Naive thymus-derived CD4-positive, alpha-beta T cell (primary cell): Measurements from ENCODE around the gene NTRK3. TPM values are rescaled to one million over a fixed set of nuclear protein-coding genes. Genes with fewer than 3 reads are reported as not detected.
"Not testable (repeated sequence)": the region's sequence is repeated elsewhere in the genome, so short reads cannot be mapped to it uniquely, and the experiment has no call there.

Experiments used
- ATAC-seq: fragments of 150-1000 bp; cut with Tn5 transposase; 2 replicates; pipeline ENCODE4 v1.10.0; 2021; ENCODE audit warnings: mild to moderate bottlenecking, moderate library complexity
- CTCF ChIA-PET: fragments of 350-600 bp; sonication (Branson Sonifier 250); formaldehyde crosslinking; loops from one replicate; lab custom pipeline; 2021; ENCODE audit warnings: antibody characterized with exemption; lab: Charles Lee
- POLR2A ChIA-PET: fragments of 350-600 bp; sonication (Branson Sonifier 250); formaldehyde crosslinking; loops from one replicate; lab custom pipeline; 2021; ENCODE audit warnings: antibody characterized with exemption, inconsistent platforms; lab: Charles Lee
- DNase-seq, 9 donors: peaks; one replicate each; pipeline versions ENCODE4 v3.0.0 to v3.0.0-alpha.2; 2020 to 2022; ENCODE audit warnings: mixed read lengths in 1 of 9
- H3K27ac ChIP-seq: one replicate; pipeline ENCODE4 v1.7.0; 2013; ENCODE audit warnings: mild to moderate bottlenecking, low read depth, low read length, moderate library complexity
- H3K27me3 ChIP-seq, 2 donors: one replicate each; pipeline ENCODE4 v1.7.0; 2013; ENCODE audit warnings: low read length in 2 of 2, mild to moderate bottlenecking in 2 of 2, moderate library complexity in 2 of 2; ENCODE audit not compliant: control insufficient read depth in 2 of 2, insufficient read depth in 2 of 2
- H3K36me3 ChIP-seq, 3 experiments: 1 replicate in 2 of 3; 2 replicates in 1 of 3; pipeline ENCODE4 v1.7.0; 2013; ENCODE audit warnings: low read length in 3 of 3, mild to moderate bottlenecking in 3 of 3, moderate library complexity in 1 of 3; ENCODE audit not compliant: insufficient read depth in 3 of 3, control insufficient read depth in 2 of 3
- H3K4me1 ChIP-seq, 2 donors: one replicate each; pipeline ENCODE4 v1.7.0; 2013; ENCODE audit warnings: low read length in 2 of 2, mild to moderate bottlenecking in 2 of 2, moderate library complexity in 1 of 2; ENCODE audit not compliant: control insufficient read depth in 2 of 2, insufficient read depth in 2 of 2
- H3K4me3 ChIP-seq: 2 replicates; pipeline ENCODE4 v1.7.0; 2013; ENCODE audit warnings: mild to moderate bottlenecking, low read length
- H3K9me3 ChIP-seq, 3 experiments: 1 replicate in 2 of 3; 2 replicates in 1 of 3; pipeline ENCODE4 v1.7.0; 2013; ENCODE audit warnings: low read length in 3 of 3; ENCODE audit not compliant: control insufficient read depth in 2 of 3
- H3K27ac Mint-ChIP-seq, 9 donors: one replicate each; pipeline ENCODE4 v1.8.0; 2020 to 2022; ENCODE audit warnings: mixed read lengths in 9 of 9, mild to moderate bottlenecking in 8 of 9, moderate library complexity in 5 of 9, inconsistent platforms in 2 of 9
- H3K27me3 Mint-ChIP-seq, 5 donors: one replicate each; pipeline ENCODE4 v1.8.0; 2021 to 2022; ENCODE audit warnings: mixed read lengths in 5 of 5, mild to moderate bottlenecking in 1 of 5
- H3K36me3 Mint-ChIP-seq, 5 donors: one replicate each; pipeline ENCODE4 v1.8.0; 2020 to 2022; ENCODE audit warnings: mixed read lengths in 5 of 5, mild to moderate bottlenecking in 3 of 5, inconsistent platforms in 1 of 5
- H3K4me1 Mint-ChIP-seq, 7 donors: one replicate each; pipeline ENCODE4 v1.8.0; 2020 to 2022; ENCODE audit warnings: mixed read lengths in 7 of 7, mild to moderate bottlenecking in 3 of 7, inconsistent platforms in 1 of 7
- H3K4me3 Mint-ChIP-seq, 10 donors: one replicate each; pipeline ENCODE4 v1.8.0; 2020 to 2022; ENCODE audit warnings: mild to moderate bottlenecking in 10 of 10, mixed read lengths in 10 of 10, moderate library complexity in 6 of 10, inconsistent platforms in 2 of 10
- H3K9me3 Mint-ChIP-seq, 11 donors: one replicate each; pipeline ENCODE4 v1.8.0; 2020 to 2022; ENCODE audit warnings: mixed read lengths in 11 of 11, mild to moderate bottlenecking in 4 of 11, inconsistent platforms in 1 of 11, moderate library complexity in 1 of 11
- intact Hi-C, 2 donors: fragments of 100-400 bp; cut with micrococcal nuclease; formaldehyde crosslinking; loops; one replicate each; pipeline ENCODE4 v1.15.1; 2023
- polyA plus RNA-seq, 2 donors: library from polyadenylated mRNA; unstranded; fragments of 300-500 nt; fragmentation: Illumina TruSeq; gene quantifications; one replicate each; pipeline ENCODE4 v1.2.3, GENCODE V29; 2021
- total RNA-seq, 6 experiments: library from RNA in 5 of 6; stranded (reverse) in 5 of 6; gene quantifications; 1 replicate in 5 of 6; 2 replicates in 1 of 6; pipeline ENCODE4 v1.2.3 and lab custom pipeline; 2021 to 2026

The NTRK3 gene
- total and polyA plus RNA-seq, 7 experiments from 2014 or later = 0.05 to 0.78 TPM; not detected in 5

GRCh38 chr15:88043396-88043795, 213.1 kb downstream of the NTRK3 start:
- ChIA-PET POLR2A (no interaction called here), CTCF (no interaction called here)
- Histone ChIP-seq H3K27ac (no peak overlapping the region), H3K36me3 (no peaks in the 10 kb centered on the region), H3K9me3 (no peaks in the 10 kb centered on the region), H3K27me3 (no peaks in the 10 kb centered on the region), H3K4me1 (no peaks in the 10 kb centered on the region), H3K4me3 (no peak overlapping the region)
- intact Hi-C loops = no loop called here
- no peak overlapping the region for H3K27ac Mint-ChIP-seq
- peaks cover 0 to 3% (median 0%) of the 10 kb centered on the region in 11 donors for H3K9me3 Mint-ChIP-seq
- H3K36me3 Mint-ChIP-seq = no peaks in the 10 kb centered on the region
- DNase-seq (no peak), ATAC-seq (no peak)
- no peaks in the 10 kb centered on the region for H3K4me1 Mint-ChIP-seq
- H3K27me3 Mint-ChIP-seq = peaks cover 0 to 13% (median 7%) of the 10 kb centered on the region in 5 donors
- H3K4me3 Mint-ChIP-seq = no peak overlapping the region

DNA sequence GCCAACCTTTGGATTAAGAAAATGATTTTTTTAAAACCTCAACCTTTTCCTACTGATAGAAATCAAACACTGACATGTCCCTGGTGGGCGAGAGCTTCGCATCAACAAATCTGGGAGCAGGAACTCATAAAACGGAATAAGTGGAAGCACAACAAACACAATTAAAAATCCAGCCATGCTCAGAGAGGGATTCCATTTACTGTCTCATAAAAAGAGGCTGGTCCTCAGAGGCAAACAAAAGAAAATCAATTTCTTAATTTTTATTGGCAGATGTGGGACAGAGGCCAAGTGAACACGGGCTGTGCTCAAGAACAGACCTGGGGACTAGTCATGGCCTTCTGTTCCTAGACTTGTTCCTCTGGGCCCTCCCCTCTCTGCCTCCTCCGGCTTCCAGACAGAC, 214.5 kb downstream of the NTRK3 start:
- ATAC-seq (no peak), DNase-seq (no peak)
- Mint-ChIP-seq H3K27ac (no peak overlapping the region), H3K4me3 (no peak overlapping the region), H3K27me3 (peaks cover 0 to 24% (median 15%) of the 10 kb centered on the region in 5 donors), H3K9me3 (peaks cover 0 to 3% (median 0%) of the 10 kb centered on the region in 11 donors), H3K36me3 (no peaks in the 10 kb centered on the region), H3K4me1 (no peaks in the 10 kb centered on the region)
- intact Hi-C loops = no loop called here
- Histone ChIP-seq H3K4me1 (no peaks in the 10 kb centered on the region), H3K36me3 (no peaks in the 10 kb centered on the region), H3K9me3 (no peaks in the 10 kb centered on the region), H3K4me3 (no peak overlapping the region), H3K27ac (no peak overlapping the region), H3K27me3 (no peaks in the 10 kb centered on the region)
- ChIA-PET POLR2A (no interaction called here), CTCF (no interaction called here)

GRCh38 chr15:88040516-88040915, 216.0 kb downstream of the NTRK3 start:
- Histone ChIP-seq H3K4me1 (no peaks in the 10 kb centered on the region), H3K36me3 (no peaks in the 10 kb centered on the region), H3K27ac (no peak overlapping the region), H3K9me3 (no peaks in the 10 kb centered on the region), H3K4me3 (no peak overlapping the region), H3K27me3 (no peaks in the 10 kb centered on the region)
- Mint-ChIP-seq H3K4me3 (no peak overlapping the region), H3K36me3 (no peaks in the 10 kb centered on the region), H3K27ac (no peak overlapping the region), H3K9me3 (peaks cover 0 to 3% (median 0%) of the 10 kb centered on the region in 11 donors), H3K27me3 (peaks cover 12 to 31% (median 20%) of the 10 kb centered on the region in 5 donors), H3K4me1 (peaks cover 0 to 7% (median 0%) of the 10 kb centered on the region in 7 donors)
- DNase-seq = no peak
- intact Hi-C loops = no loop called here
- ATAC-seq = no peak
- ChIA-PET CTCF (no interaction called here), POLR2A (no interaction called here)

DNA sequence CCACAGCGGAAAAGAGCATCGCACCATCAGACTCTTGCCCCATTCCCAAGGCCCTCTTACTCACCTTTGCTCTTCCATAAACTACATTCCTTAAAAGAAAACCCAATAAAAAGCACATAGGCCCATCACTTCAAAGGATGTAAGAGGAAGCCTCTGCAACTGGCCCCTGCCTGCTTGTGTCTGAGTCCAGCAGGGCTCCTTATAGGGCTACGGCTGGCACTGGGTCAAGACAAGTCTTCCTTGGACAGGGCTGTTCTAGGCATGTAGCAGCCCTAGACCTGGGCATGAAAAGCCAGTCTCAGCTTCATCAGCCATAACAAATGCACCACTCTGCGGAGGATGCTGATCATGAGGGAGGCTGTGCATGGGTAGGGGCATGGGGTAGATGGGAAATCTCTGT, 218.3 kb downstream of the NTRK3 start:
- Histone ChIP-seq H3K4me3 (no peak overlapping the region), H3K4me1 (no peaks in the 10 kb centered on the region), H3K9me3 (no peaks in the 10 kb centered on the region), H3K27ac (no peak overlapping the region), H3K36me3 (no peaks in the 10 kb centered on the region), H3K27me3 (no peaks in the 10 kb centered on the region)
- POLR2A ChIA-PET = no interaction called here
- Mint-ChIP-seq H3K27me3 (peaks cover 19 to 41% (median 31%) of the 10 kb centered on the region in 5 donors), H3K9me3 (peaks cover 0 to 3% (median 0%) of the 10 kb centered on the region in 11 donors), H3K27ac (no peak overlapping the region), H3K4me1 (peaks cover 0 to 7% (median 0%) of the 10 kb centered on the region in 7 donors), H3K4me3 (no peak overlapping the region), H3K36me3 (no peaks in the 10 kb centered on the region)
- no peak for ATAC-seq
- no peak for DNase-seq
- CTCF ChIA-PET = no interaction called here
- intact Hi-C loops = no loop called here

DNA sequence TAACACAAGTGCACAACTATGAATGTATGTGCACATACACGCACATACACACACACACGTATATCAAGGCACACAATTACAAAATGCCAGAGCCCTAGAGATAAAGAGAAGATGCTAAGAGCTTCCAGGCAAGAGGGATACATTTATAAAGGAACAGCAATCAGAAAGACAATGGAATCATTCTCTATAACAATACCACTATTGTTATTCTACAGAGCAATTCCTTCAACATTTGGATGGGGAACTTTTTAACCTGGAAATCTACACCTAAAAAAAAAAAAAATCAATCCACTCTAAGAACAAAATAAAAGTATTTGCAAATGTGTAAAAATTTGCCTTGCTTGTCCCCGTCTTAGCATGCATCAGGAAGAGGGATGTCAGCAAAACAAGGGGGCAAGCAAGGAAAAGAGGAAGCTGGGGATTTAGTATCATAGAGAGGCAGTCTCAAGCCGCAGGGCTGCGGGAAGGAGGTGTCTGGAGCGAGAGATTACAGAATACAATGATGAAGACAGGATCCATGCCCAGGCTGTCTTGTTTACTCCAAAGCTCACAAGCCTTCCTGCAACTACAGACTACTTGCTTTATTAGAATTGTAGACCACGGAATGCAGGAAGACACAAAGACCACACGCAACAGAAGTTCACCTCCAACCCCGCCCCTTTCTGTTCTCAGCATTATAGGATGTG, 220.2 kb downstream of the NTRK3 start:
- no peaks in the 10 kb centered on the region for H3K27me3 ChIP-seq
- no peaks in the 10 kb centered on the region for H3K4me1 ChIP-seq
- H3K9me3 ChIP-seq = no peaks in the 10 kb centered on the region
- ChIA-PET POLR2A (no interaction called here), CTCF (no interaction called here)
- H3K4me3 ChIP-seq = no peak overlapping the region
- Mint-ChIP-seq H3K36me3 (no peaks in the 10 kb centered on the region), H3K27me3 (peaks cover 19 to 48% (median 31%) of the 10 kb centered on the region in 5 donors), H3K9me3 (peaks cover 0 to 3% (median 0%) of the 10 kb centered on the region in 11 donors), H3K4me3 (no peak overlapping the region), H3K27ac (no peak overlapping the region), H3K4me1 (peaks cover 0 to 7% (median 0%) of the 10 kb centered on the region in 7 donors)
- ATAC-seq = no peak
- intact Hi-C loops = no loop called here
- H3K36me3 ChIP-seq = no peaks in the 10 kb centered on the region
- H3K27ac ChIP-seq = no peak overlapping the region
- DNase-seq = no peak

DNA sequence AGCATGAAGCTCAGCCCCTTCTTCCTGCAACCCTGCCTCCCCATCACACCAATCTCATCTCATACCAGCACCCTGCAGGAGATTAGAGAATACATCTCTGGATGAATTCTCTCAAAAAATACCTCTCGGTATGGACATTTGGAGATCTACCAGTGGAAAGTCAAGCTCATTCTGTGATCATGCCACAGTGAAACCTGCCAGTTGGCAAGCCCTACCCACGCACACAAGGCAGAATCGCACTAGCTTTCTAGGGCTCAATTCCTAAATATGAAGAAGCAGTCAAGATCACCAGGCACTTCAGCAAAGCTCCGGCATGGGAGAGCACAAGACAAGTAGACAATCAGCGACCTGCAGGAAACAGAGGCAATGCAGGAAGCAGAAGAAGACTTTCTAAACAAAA, 221.2 kb downstream of the NTRK3 start:
- ATAC-seq = no peak
- ChIA-PET POLR2A (no interaction called here), CTCF (no interaction called here)
- no peak overlapping the region for H3K27ac ChIP-seq
- H3K27me3 ChIP-seq = no peaks in the 10 kb centered on the region
- no peaks in the 10 kb centered on the region for H3K4me1 ChIP-seq
- H3K9me3 ChIP-seq = no peaks in the 10 kb centered on the region
- H3K4me3 Mint-ChIP-seq = no peak overlapping the region
- no peak for DNase-seq
- no peaks in the 10 kb centered on the region for H3K36me3 ChIP-seq
- intact Hi-C loops = no loop called here
- H3K9me3 Mint-ChIP-seq = peaks cover 0 to 4% (median 0%) of the 10 kb centered on the region in 11 donors
- H3K36me3 Mint-ChIP-seq = no peaks in the 10 kb centered on the region
- H3K27me3 Mint-ChIP-seq = peaks cover 19 to 48% (median 31%) of the 10 kb centered on the region in 5 donors
- H3K4me3 ChIP-seq = no peak overlapping the region
- H3K27ac Mint-ChIP-seq = no peak overlapping the region
- H3K4me1 Mint-ChIP-seq = peaks cover 0 to 7% (median 0%) of the 10 kb centered on the region in 7 donors

DNA sequence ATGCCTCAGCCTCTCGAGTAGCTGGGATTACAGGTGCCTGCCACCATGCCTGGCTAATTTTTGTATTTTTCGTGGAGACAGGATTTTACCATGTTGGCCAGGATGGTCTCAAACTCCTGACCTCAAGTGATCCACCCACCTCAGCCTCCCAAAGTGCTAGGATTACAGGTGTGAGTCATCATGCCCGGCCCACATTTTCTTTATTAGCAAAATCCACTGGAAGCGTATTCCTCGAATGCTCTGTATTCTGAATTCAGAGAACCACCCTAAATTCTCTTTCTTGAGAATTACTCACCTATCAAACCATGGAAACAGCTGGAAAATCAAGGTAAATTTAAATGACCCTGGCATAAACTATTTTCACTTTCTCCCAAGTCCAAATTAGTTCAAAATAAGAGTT, 223.1 kb downstream of the NTRK3 start:
- H3K27me3 ChIP-seq, H3K4me3 ChIP-seq, H3K4me1 Mint-ChIP-seq, POLR2A ChIA-PET, H3K36me3 Mint-ChIP-seq, CTCF ChIA-PET, H3K9me3 Mint-ChIP-seq, H3K9me3 ChIP-seq, ATAC-seq, H3K4me1 ChIP-seq, H3K4me3 Mint-ChIP-seq, intact Hi-C loops, H3K27ac Mint-ChIP-seq, H3K36me3 ChIP-seq, H3K27ac ChIP-seq, DNase-seq: not testable (repeated sequence)
- peaks cover 19 to 49% (median 28%) of the 10 kb centered on the region in 5 donors for H3K27me3 Mint-ChIP-seq
